ENCODE measurements around the gene AKAP5.

Gene AKAP5

GRCh38 chr14:64442300-64442988, 22.9 kb upstream of the AKAP5 start:
- peak; percentile 51; the same call in 1 of the 2 replicates for TF ChIP-seq REST (IDR thresholded peaks at IDR 0.05; ENCODE audit: low read depth)
- no peak for TF ChIP-seq NFIC (IDR thresholded peaks at IDR 0.05)

DNA sequence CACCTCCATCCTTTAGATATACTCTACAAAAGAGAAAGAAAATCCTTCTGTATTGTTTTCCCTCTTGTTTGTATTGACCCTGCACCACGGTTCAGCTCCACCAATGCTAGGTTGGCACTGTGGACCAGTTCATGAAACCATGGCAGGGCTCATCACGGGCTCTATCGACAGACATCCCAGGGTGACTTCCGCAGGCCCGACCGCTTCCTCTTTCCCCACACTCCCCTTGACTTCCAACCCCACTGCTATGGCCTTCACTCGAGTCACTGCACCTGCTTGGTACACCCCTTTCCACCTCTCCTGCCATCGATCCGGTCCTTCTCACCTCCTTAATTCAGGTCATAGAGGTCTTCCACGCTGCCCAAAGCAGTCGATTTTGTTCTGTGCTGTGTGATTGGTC, 21.2 kb upstream of the AKAP5 start:
- TF ChIP-seq EGR1 (IDR thresholded peaks at IDR 0.05): no peak
- no peak for TF ChIP-seq EP300 (IDR thresholded peaks at IDR 0.05; ENCODE audit: borderline replicate concordance)
- TF ChIP-seq CEBPB (IDR thresholded peaks at IDR 0.05): no peak
- no peak for TF ChIP-seq FOXM1 (IDR thresholded peaks at IDR 0.05; ENCODE audit: borderline replicate concordance, low read depth)
- TF ChIP-seq TCF12 (IDR thresholded peaks at IDR 0.05; ENCODE audit: low read depth): no peak
- no peak for TF ChIP-seq YY1 (IDR thresholded peaks at IDR 0.05; ENCODE audit: low read depth)

DNA sequence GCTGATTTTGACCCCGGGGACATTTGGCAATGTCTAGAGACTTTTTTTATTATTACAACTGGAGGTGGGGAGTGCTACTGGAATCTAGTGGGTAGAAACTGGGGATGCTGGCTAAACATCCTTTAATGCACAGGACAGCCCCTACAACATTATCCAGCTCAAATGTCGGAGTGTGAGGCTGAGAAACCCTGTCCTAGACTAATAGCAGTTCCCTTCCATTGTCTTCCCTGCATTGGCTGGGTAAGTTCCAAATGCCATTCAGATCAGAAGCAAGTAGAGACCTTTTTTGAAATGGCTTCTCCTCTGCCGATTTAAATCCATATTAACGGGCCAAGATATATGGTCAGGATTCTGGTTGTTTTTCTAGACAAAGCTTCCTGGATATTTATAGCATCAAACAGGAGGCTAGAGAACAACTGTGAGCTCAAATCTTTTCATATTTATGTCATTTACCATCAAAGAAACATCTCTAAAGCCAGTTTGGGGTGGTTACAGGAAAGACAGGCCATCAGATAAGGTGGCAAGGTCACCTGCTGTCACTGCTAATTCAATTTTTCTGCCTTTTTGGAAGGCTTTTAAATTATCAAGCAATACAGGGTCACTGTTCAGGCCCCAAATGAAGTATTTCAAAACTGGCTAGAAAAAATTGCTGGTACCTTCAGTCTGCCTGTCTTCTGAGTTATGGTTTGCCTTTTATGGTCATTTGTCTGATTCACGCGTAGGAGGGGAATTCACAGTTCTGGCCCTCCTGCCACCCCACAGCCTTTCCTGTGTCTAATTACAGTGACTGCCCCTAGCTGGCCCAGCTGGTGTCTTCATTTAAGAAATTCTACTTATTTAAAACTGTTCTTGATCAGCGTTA, 20.1 kb upstream of the AKAP5 start:
- TF ChIP-seq TEAD4 (IDR thresholded peaks at IDR 0.05) (peak; percentile 56; the same call in 1 of the 2 replicates), YY1 (IDR thresholded peaks at IDR 0.05; ENCODE audit: low read depth) (0 out of 2 replicates have a peak, but pooled peaks have one; percentile 17), USF1 (IDR thresholded peaks at IDR 0.05) (no peak), FOXM1 (IDR thresholded peaks at IDR 0.05; ENCODE audit: borderline replicate concordance, low read depth) (0 out of 2 replicates have a peak, but pooled peaks have one; percentile 20), EGR1 (IDR thresholded peaks at IDR 0.05) (peak; percentile 60), CEBPB (IDR thresholded peaks at IDR 0.05) (0 out of 2 replicates have a peak, but pooled peaks have one; percentile 16), RAD21 (IDR thresholded peaks at IDR 0.05; ENCODE audit: low read depth) (0 out of 2 replicates have a peak, but pooled peaks have one; percentile 2), TCF12 (IDR thresholded peaks at IDR 0.05; ENCODE audit: low read depth) (no peak)

GRCh38 chr14:64447876-64448670, 17.2 kb upstream of the AKAP5 start:
- TF ChIP-seq TCF12 (IDR thresholded peaks at IDR 0.05; ENCODE audit: low read depth) (no peak), NFIC (IDR thresholded peaks at IDR 0.05) (no peak), ZBTB7A (IDR thresholded peaks at IDR 0.05; ENCODE audit: low read depth) (no peak)

GRCh38 chr14:64450255-64450654, 15.0 kb upstream of the AKAP5 start:
- TF ChIP-seq CREB1 (IDR thresholded peaks at IDR 0.05; ENCODE audit: low read depth) (no peak), REST (IDR thresholded peaks at IDR 0.05; ENCODE audit: low read depth) (no peak), USF1 (IDR thresholded peaks at IDR 0.05) (no peak), ZBTB7A (IDR thresholded peaks at IDR 0.05; ENCODE audit: low read depth) (no peak), EGR1 (IDR thresholded peaks at IDR 0.05) (no peak), TEAD4 (IDR thresholded peaks at IDR 0.05) (no peak), YY1 (IDR thresholded peaks at IDR 0.05; ENCODE audit: low read depth) (no peak), EP300 (IDR thresholded peaks at IDR 0.05; ENCODE audit: borderline replicate concordance) (no peak), RAD21 (IDR thresholded peaks at IDR 0.05; ENCODE audit: low read depth) (no peak), NFIC (IDR thresholded peaks at IDR 0.05) (no peak)
- TF ChIP-seq, protein P1, sequence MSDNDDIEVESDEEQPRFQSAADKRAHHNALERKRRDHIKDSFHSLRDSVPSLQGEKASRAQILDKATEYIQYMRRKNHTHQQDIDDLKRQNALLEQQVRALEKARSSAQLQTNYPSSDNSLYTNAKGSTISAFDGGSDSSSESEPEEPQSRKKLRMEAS (IDR thresholded peaks at IDR 0.05): no peak

GRCh38 chr14:64454671-64455070, 10.6 kb upstream of the AKAP5 start:
- TF ChIP-seq, protein P1 (IDR thresholded peaks at IDR 0.05): no peak
- TF ChIP-seq YY1 (IDR thresholded peaks at IDR 0.05; ENCODE audit: low read depth) (no peak), CREB1 (IDR thresholded peaks at IDR 0.05; ENCODE audit: low read depth) (no peak), USF1 (IDR thresholded peaks at IDR 0.05) (no peak), TCF12 (IDR thresholded peaks at IDR 0.05; ENCODE audit: low read depth) (no peak), EGR1 (IDR thresholded peaks at IDR 0.05) (no peak), ZBTB7A (IDR thresholded peaks at IDR 0.05; ENCODE audit: low read depth) (no peak), EP300 (IDR thresholded peaks at IDR 0.05; ENCODE audit: borderline replicate concordance) (no peak), RAD21 (IDR thresholded peaks at IDR 0.05; ENCODE audit: low read depth) (no peak), FOXM1 (IDR thresholded peaks at IDR 0.05; ENCODE audit: borderline replicate concordance, low read depth) (no peak), CEBPB (IDR thresholded peaks at IDR 0.05) (no peak), NFIC (IDR thresholded peaks at IDR 0.05) (no peak)

Measured in Ishikawa (cell line).